Mucosa of gallbladder (tissue), 1 donor: ENCODE results near the gene DUSP1. TPM values are rescaled to one million over a fixed set of nuclear protein-coding genes. Genes with fewer than 3 reads are reported as not detected.
A peak's percentile ranks its signal among the peaks of the same experiment; 100 is the strongest.
"Not testable (repeated sequence)": the region's sequence is repeated elsewhere in the genome, so short reads cannot be mapped to it uniquely, and the experiment has no call there.

Experiments
- DNase-seq: peaks from one replicate; pipeline ENCODE4 v3.0.0-alpha.2; 2020; ENCODE audit warnings: low spot score
- total RNA-seq: library from RNA; stranded (reverse); gene quantifications from one replicate; pipeline ENCODE4 v1.2.1, GENCODE V29; 2021
- donor health status: DM: no; HTN: no; CAD: no.

DUSP1 gene, protein sequence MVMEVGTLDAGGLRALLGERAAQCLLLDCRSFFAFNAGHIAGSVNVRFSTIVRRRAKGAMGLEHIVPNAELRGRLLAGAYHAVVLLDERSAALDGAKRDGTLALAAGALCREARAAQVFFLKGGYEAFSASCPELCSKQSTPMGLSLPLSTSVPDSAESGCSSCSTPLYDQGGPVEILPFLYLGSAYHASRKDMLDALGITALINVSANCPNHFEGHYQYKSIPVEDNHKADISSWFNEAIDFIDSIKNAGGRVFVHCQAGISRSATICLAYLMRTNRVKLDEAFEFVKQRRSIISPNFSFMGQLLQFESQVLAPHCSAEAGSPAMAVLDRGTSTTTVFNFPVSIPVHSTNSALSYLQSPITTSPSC
- 240 TPM for total RNA-seq

- DNase-seq, result peak; percentile 99
Measured at GRCh38 chr5:172770675-172771438, at the start of gene DUSP1. TSS of gene DUSP1 (minus strand) at chr5:172771195. CDS start at chr5:172770952, 243 bp downstream.

- DNase-seq, result no peak
Measured at GRCh38 chr5:172820046-172820767, 49.2 kb upstream of the DUSP1 start.

DNA sequence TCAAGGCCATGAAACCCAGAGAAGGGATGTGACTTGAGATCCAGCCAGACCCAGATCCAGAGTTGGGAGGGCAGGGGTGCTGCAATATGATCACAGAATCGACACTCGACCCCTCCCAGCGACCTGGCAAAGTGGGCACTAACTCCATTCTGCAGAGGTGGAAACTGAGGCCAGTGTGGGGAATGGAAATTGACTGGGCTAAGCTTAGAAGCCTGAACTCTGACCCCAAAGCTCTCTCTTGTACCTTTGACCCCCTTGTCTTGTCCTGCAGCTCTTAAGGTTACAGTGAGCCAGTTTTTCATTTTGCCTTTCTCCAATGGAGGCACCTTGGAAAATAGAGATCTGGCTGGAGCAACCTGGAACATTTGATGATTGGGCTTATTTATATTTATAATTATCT is 48.6 kb upstream of the DUSP1 start:
- no peak for DNase-seq

DNA sequence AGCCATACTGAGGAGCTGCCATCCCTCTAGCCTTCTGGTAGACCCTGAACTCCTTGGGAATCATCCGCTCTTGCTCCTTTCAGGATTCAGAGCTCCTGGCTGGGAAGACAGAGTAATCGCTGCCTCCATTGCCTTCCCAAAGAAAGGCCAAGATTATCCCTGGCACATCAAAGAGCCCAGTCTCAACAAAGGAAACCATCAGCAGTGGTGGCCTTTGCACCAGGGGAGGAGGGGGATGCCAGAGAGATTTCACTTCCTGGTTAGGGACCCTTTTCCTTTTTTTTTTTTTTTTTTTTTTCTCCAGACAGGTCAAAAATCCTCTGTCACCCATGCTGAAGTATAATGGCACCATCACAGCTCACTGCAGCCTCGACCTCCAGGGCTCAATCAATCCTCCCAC is 47.1 kb upstream of the DUSP1 start:
- DNase-seq, result no peak

- no peak for DNase-seq
Measured at GRCh38 chr5:172817664-172818063, 46.7 kb upstream of the DUSP1 start.

GRCh38 chr5:172816925-172817562 is 46.0 kb upstream of the DUSP1 start:
- no peak for DNase-seq

- no peak for DNase-seq
Measured at GRCh38 chr5:172815631-172816030, 44.6 kb upstream of the DUSP1 start.

- not testable (repeated sequence) for DNase-seq
Measured at GRCh38 chr5:172810996-172811395, 40.0 kb upstream of the DUSP1 start.

DNA sequence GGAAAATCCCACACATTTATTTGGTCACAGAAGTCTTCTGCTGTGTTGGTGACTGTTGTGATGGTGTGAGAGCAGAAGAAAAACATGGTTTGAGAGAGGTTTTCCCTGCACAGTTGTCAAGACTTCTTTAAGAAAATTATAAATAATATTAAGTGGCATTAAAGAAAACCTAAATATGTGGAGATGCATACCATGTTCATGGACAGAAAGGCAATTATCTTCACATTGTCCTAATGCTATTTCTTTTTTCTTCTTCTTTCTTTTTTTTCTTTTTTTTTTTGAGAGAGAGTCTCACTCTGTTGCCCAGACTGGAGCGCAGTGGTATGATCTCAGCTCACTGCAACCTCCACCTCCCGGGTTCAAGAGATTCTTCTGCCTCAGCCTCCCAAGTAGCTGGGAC is 38.8 kb upstream of the DUSP1 start:
- no peak for DNase-seq

DNA sequence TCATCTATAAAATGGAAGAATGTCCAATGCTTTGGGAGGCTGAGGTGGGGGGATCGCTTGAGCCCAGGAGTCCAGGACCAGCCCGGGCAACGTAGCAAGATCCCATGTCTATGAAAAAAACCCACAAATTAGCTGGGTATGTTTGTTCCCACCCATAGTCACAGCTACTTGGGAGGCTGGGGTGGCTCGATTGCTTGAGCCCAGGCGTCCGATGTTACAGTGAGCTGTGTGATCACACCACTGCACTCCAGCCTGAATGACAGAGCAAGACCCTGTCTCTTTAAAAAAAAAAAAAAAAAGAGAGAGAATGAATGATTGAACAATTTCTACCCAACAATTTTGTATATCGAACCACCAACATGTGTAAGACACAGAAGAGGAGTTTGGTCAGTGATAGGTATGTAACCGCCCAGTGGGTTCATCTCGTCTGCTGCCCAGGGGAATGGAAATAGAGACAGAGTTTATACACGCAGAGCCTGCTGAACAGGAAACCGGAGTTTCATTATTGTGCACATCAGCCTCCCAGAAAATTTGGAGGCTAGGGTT is 36.8 kb upstream of the DUSP1 start:
- DNase-seq, result no peak

DNA sequence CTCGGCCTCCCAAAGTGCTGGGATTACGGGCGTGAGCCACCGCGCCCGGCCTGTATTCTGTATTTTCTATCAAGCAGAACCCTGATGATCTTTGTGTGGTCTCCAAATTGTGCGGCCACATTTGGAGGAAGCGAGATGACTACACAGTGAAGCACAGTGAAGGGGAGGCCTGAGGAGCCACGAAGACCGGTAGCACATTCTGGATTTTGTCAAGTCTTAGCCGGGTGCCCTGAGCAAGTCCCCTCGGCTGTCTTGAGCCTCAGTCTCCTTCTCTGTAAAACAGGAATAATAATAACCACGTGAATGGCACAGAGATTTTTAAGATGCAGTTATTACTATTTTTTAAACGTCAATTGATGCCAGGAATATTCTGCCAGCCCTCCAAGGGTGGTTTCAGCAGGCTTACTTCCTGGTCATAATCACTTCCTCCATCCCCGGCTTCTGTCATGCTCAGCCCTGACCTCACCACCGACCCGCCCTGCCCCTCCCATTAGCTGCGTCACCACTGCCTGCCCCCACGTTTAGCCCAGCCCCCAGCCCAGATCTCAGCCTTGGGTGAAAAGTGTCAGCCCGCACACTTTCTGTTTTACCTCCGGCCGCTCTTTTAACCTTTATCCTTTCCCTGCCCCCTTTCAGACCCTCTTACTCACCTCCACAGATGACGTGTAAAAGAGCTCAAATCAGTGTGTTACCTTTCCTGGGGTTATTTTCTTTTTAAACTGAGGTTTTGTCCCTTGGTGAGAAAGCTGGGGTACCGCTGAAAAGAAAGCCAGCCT is 36.1 kb upstream of the DUSP1 start:
- DNase-seq, result peak; percentile 91

DNA sequence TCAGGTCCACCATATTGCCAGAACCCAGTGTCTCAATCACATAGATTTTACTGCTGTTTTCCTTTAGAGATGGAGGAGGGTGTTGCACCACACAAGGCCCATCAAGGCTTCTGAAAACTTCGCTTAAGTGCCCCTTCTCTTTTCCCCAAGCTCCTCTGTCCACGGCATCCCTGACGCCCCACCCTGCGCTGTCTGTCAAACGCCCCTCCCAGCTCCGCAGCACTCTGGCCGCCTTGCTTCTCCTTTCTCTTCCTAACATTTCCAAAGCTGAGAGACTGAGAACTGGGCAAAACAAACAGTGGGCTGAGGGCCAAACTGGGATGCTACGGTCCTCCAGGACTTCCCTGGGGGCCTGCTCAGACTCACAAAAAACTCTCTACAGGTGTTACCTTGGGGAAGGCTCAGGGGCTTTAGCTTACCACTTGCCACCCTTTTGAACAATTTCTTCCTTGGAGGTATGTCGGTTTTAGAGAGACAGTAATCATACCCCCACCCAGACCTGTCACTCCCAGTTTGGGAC is 34.8 kb upstream of the DUSP1 start:
- no peak for DNase-seq

DNA sequence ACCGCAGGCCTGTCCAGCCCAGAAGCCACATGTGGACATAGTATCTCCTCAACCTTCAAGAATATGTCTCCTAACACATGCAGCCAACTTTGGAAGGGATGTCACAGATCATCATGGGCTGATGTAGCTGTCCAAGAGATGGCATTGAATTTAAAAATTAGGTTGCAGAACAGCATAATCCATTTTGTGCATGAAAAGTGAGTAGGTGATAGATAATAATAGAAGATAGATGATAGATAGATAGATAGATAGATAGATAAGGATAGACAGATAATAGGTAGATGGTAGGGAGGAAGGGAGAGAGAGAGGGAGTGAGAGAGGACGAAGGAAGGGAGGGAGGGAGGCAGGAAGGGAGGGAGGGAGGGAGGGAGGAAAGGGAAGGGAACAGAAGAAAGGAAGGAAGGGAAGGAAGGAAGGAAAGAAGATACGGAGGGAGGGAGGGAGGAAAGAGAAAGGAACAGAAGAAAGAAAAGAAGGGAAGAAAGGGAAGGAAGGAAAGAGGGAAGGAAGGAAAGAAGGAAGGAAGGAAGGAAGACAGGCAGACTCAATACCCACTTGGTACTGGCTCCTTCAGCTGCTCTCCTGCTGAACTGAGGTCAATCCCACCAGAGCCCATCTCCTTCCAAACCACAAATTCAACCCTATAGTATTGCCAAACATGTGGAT is 34.2 kb upstream of the DUSP1 start:
- no peak for DNase-seq

DNA sequence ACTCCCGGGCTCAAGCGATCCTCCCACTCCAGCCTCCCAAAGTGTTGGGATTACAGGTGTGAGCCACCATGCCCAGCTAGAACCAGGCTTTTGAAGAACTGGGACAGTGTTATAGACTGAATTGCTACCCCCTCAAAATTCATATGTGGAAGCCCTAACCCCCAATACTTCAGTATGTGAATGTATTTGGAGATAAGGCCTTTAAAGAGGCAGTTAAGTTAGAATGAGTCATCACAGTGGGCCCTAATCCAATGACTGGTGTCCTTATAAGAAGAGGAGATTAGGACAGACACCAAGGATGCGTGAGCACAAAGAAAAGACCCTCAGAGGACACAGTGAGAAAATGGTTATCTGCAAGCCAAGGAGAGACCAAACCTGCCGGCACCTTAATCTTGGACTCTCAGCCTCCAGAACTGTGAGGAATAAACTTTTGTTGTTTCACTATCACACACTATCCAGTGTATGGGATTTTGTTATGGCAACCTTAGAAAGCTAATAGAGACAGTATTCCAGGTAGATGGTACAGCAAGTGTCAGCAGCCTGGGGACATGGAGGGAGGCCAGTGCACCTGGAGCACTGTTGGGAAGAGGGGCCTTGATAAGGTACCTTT is 31.7 kb upstream of the DUSP1 start:
- no peak for DNase-seq

DNA sequence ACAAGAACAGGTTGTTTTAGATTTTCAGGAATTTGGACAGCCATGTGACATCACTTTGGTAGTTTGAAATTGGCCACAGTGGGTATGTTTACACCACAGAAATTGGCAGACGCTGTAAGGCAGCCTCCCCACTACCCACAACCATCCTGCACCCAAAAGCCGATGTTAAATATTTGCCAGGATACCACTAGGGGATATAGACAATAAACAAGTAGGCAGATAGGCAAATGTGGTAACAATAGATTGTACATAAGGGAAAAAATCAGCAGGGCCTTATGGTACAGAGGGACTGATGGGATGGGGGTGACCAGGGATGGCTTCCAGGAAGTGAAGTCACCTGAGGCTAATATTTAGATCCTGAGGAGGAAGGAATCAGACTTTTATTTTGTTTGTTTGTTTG is 31.1 kb upstream of the DUSP1 start:
- DNase-seq, result no peak

DNA sequence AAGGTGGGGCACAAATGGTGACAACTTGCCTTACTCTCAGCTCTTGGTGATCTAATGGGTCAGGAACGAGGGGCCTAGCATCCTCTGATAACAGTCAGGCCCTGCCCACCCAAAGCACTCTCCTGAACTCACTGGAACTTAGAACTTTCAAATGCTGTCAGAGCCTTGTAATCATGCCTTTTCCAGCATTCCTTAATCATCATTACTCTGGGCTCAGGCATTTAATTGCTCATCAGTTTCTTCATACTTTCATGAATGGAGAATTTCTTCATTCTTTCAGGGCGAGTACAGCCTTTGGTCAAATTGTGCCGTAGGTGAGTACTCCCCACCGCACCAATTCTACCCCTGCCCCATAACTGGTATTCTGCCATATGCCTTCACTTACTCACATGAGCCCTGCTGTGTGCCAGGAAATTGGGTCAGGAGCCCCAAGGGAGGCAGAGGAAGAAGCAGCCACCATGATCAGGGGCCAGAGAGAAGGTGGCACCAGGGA is 30.2 kb upstream of the DUSP1 start:
- no peak for DNase-seq

DNA sequence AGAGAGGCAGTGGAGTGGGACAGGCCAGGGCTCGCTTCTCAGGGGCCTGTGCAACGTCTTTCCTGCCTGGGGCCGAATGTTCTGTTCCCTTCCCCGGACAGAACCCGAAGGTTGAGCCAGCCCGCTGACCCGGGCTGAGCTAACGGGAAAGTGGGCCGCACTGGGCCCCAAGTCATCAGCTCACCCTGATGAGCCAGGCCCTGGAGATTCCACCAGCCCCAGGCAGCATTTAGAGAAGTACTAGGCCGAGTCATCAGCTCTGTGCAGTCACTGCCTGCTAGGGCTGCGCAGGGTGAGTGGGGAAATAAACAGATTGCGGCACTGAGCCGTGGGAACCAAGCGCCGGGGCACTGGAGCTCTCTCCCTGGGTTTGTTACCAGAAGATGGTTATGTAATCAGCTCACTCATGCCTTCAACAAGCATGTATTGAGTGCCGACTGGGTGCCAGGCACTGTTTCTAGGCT is 29.1 kb upstream of the DUSP1 start:
- DNase-seq, result no peak

GRCh38 chr5:172799416-172799815 is 28.4 kb upstream of the DUSP1 start:
- DNase-seq, result no peak

GRCh38 chr5:172798422-172799215 is 27.6 kb upstream of the DUSP1 start:
- no peak for DNase-seq
